HT1080 (cell line): ENCODE results near the gene OPCML. TPM values are rescaled to one million over a fixed set of nuclear protein-coding genes. Genes with fewer than 3 reads are reported as not detected.

Experiments used
- DNase-seq: peaks from one replicate; pipeline ENCODE4 v3.0.0-alpha.2; 2015; ENCODE audit warnings: low read depth
- total RNA-seq: library from RNA; depleted of rRNA; stranded (reverse); fragments of >200 nt; shearing (Covaris generic); gene quantifications from 2 replicates; pipeline ENCODE4 v1.2.3, GENCODE V29; 2014

OPCML gene
- total RNA-seq, 1 experiment from 2014 or later: 0.13 TPM

DNA sequence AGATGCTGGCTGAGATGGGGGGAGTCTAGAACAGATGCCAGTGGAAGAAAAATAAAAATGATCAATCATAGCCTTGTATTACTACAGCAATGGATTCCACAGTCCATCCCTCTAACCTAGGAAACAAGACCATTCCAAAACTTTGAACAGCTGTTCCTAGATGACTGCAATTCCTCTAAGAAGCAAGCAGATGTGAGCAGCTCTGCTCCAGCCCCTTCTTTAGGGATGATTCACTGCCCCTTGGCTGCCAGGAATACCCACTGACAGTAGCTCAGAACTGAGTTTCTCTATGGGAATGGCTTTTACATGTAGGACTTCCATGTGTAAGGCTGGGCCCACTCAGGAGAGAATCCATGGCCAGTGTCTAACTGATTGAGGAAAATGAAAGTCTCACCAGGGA, 943.9 kb downstream of the OPCML start:
- no peak for DNase-seq

- no peak for DNase-seq
These were observed 944.6 kb downstream of the OPCML start for GRCh38 chr11:132587716-132588115.

GRCh38 chr11:132586801-132587200, 945.5 kb downstream of the OPCML start:
- no peak for DNase-seq

GRCh38 chr11:132579634-132580327, 952.5 kb downstream of the OPCML start:
- no peak for DNase-seq

DNA sequence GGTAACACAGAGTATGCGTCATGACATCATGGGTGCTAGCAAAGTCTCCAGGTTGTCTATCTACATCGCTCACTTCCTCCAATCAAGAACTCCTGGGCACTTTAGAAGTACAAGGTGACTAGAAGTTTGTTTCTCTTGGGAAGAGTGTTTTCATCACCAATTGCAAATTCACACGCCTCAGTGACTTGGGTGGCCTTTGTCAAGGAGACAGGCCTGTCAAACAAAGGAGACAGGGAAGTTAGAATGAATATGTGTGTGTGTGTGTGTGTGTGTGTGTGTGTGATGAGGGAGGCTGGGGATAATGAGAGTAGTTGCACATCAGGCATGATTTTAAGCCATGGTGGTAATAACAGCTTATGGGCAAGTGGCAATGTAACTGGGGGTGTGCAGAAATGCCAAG, 953.2 kb downstream of the OPCML start:
- no peak for DNase-seq

DNA sequence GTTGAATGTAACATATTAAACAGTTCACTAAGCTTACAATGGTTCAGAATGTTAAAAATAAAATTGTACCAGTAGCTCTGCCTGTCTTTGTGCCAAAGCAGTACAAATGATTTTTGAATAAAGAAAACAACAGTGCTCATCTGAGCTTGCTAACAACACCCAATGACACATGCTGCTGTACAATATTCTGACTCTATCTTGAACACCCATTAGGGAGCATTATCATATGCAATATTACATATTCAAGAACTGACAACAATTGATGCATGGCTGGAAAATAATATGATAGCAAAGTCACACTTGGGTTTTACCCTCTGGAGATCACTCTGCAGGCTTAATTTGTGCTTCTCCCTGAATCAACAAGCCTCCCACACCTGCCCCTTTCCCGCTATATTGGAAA, 953.7 kb downstream of the OPCML start:
- no peak for DNase-seq

DNA sequence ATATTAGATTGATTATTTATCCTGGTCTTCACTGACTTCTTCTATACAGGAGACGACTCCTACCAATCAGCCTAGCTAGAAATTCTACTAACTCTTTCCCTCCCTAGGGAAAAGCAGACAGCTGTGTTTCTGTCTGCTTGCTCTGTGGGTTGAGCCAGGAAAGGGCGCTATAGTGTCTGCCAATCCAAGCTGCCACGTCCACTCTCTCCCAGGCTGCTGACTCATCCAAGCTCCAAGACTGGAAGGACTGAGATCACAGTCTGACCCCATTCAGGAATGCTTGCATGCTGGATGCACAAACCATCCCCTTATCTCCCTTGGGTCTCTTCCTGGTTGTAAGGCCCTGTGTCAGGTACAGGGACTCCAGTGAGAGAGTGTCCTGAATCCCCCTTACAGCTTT, 955.6 kb downstream of the OPCML start:
- peak; percentile 92 for DNase-seq

GRCh38 chr11:132564091-132564885, 968.0 kb downstream of the OPCML start:
- DNase-seq: no peak

GRCh38 chr11:132563050-132563449, 969.3 kb downstream of the OPCML start:
- no peak for DNase-seq

DNA sequence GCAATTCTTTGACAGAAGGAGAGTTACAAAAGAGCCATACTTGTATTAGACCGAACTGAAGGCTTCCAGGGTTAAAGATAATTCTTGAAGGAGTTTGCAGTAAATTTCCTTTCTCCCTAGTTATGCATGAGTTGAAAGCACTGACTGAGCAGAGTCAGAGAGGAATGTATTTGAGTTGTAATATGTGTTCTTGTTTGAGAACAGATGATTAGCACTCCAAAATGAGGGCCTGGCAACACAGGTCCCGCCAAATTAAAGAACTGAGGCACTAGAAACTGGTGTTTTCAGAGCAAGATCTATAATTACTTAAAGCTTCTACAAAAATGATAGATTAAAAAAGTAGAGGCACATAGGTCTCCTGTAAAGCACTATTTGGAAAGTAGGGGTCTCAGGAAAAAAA, 970.4 kb downstream of the OPCML start:
- DNase-seq: no peak

DNA sequence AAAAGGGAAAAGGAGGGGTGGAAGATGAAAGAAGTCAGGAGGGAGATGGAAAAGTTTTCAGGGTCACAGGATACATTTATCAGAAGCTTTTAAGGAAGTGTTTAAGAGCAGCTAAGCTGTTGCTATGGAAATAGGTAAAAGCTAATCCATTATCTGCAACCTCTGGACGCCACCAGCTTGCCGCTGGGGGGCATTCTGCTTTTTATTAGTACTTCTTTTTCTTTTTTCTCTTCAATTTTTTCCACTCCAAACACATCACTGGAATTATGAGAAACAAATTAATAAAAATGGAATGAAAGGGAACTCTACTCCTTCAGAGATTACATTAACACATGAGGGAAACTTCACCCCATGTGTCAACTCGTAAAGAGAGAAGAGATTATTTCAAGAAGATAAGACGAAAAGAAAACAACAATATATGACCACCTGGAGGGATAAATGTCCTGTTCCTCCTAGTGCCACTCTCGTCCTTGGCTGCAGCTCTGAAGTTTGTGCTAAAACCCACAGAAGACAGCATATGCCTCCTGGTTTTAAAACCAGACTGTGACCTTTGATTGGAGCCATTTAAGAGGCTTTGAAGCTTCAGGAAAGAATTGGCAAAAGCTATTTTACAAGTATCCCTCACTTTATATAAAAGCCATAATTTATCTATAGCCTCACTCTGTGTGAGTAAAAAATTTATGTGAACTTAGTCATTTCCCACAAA, 972.8 kb downstream of the OPCML start:
- peak; percentile 13 for DNase-seq

- DNase-seq: no peak
These were observed 976.0 kb downstream of the OPCML start for GRCh38 chr11:132556316-132556715.

DNA sequence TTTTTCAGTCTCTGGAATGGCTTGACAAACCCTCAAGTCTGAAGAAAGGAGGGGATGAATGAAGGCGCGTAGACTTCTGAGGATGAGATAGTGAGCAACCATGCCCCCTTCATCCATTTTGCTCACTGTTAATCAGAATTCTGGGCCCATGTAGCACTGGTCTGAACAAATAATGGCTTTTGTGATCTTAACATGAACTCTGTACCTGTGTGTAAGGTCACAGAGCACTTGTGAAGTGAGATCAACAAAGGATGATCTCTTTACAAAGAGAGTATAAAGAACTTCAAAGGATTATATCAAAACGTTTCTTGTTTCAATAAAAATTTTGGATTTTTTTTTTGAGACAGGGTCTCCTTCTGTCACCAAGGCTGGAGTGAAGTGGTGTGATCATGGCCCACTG, 976.7 kb downstream of the OPCML start:
- DNase-seq: no peak

DNA sequence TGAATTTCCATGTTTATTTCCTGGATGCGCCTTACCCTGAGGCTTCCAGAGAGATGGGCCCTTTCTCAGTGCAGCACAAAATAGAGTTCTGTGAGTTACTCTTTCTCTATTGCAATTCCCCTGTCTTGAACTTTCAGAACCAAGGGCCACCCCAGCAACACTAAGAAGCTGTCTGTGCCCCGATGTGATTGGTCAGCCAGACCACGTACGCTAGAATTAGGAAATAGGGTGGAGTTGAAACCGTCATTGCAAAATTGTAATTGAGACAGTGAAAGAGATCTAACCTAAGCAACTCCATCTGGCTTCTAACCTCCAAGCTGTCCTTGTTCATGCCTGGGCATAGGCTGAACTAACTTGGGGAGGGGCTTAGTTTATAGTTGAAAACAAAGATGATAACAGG, 981.3 kb downstream of the OPCML start:
- no peak for DNase-seq

GRCh38 chr11:132549561-132549960, 982.7 kb downstream of the OPCML start:
- DNase-seq: no peak

GRCh38 chr11:132549001-132549400, 983.3 kb downstream of the OPCML start:
- peak; percentile 17 for DNase-seq

GRCh38 chr11:132544007-132544406, 988.3 kb downstream of the OPCML start:
- no peak for DNase-seq

DNA sequence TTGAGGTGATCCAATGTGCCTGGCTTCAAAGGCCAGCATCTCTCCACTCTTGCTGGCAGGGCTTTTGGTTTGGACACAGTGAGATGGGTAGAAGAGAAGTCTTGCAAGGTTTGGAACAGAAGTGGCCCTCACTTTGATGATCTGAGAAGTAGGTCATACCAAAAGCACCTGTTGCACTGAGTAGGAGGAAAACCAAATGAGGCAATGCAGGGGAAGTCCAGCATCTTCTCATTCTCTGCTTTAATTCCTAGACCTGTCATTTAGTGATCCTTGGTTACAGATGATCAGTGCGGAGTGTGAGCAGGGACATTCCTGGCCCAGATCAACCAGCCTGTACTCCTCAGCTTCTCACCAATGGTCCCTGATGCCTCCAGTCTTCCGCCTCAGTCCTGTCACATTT, 990.5 kb downstream of the OPCML start:
- no peak for DNase-seq

DNA sequence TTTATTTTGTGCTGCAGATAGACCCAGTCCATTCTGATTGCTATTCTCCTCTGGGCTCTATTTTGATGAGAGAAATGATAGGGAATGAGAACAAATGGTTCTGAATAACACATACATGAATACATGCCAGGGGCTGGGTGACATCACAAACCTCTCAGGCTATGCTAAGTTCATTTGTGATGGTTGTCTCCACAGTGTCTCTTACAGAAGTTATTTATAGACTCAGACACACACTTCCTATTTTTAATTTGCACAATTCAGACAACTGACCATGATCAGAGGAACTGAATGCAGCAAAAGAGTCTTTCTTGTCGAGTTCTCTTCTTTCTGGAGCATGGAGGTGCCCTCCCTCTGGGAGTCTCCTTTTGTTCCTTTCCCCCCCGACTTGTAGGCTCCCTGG, 991.7 kb downstream of the OPCML start:
- DNase-seq: no peak

- DNase-seq: no peak
These were observed 992.5 kb downstream of the OPCML start for GRCh38 chr11:132539590-132540368.

- no peak for DNase-seq
These were observed 993.7 kb downstream of the OPCML start for GRCh38 chr11:132538642-132539041.

- no peak for DNase-seq
These were observed 996.5 kb downstream of the OPCML start for GRCh38 chr11:132535830-132536229.
